HepG2 (cell line): ENCODE results near the gene FAM163B. TPM values are rescaled to one million over a fixed set of nuclear protein-coding genes. Genes with fewer than 3 reads are reported as not detected.

Experiments used
- ATAC-seq: fragments of 200-7000 bp; cut with Tn5 transposase; 3 replicates; pipeline ENCODE4 v1.9.1; 2020; ENCODE audit warnings: mild to moderate bottlenecking, moderate library complexity
- BruUV-seq: library from RNA; stranded (reverse); fragments of 400-500 nt; replicated peaks from 2 replicates; lab custom pipeline; 2021; lab: Mats Ljungman, UMichigan
- CTCF ChIA-PET: fragments of 300-600 bp; formaldehyde crosslinking; extraction: SDS; loops from one replicate; lab custom pipeline; 2021; ENCODE audit warnings: low total read pairs, inconsistent platforms, low intra/inter-chr PET ratio; lab: Yijun Ruan, JAX
- POLR2A ChIA-PET: fragments of 350-600 bp; sonication (Branson Sonifier 250); formaldehyde crosslinking; loops from one replicate; lab custom pipeline; 2020; ENCODE audit warnings: antibody characterized with exemption, inconsistent platforms; lab: Yijun Ruan, JAX
- DNase-seq: peaks from one replicate; pipeline ENCODE4 v3.0.0-alpha.2; 2015; ENCODE audit warnings: low spot score
- FAIRE-seq: peaks from 3 replicates; lab custom pipeline; 2011; peaks lifted over from hg19 to GRCh38; lab: Jason Lieb, UNC
- H2AFZ ChIP-seq: one replicate; pipeline ENCODE4 v1.6.1; 2011; ENCODE audit warnings: low read length, inconsistent platforms
- H3K27ac ChIP-seq: fragments of 300-600 bp; 3 replicates; pipeline ENCODE4 v1.8.0; 2011; ENCODE audit warnings: mixed run types, mild to moderate bottlenecking, mixed read lengths, low read length, inconsistent platforms; ENCODE audit not compliant: insufficient read depth; ENCODE audit errors: extremely low read length
- H3K27me3 ChIP-seq, 2 experiments: fragments of 200-600 bp in 1 of 2; 2 replicates in 1 of 2; 3 replicates in 1 of 2; pipeline versions ENCODE4 v1.6.0 to v1.8.0; 2011; ENCODE audit warnings: low read length in 2 of 2, mild to moderate bottlenecking in 2 of 2, moderate library complexity in 2 of 2, inconsistent platforms in 1 of 2; ENCODE audit not compliant: insufficient read depth in 2 of 2, control insufficient read depth in 1 of 2
- H3K36me3 ChIP-seq, 2 experiments: fragments of 200-600 bp in 1 of 2; replicated peaks in 1 of 2; 2 replicates in 1 of 2; 3 replicates in 1 of 2; pipeline versions ENCODE4 v1.5.1 to v1.8.0; 2011; ENCODE audit warnings: low read length in 2 of 2, inconsistent platforms in 1 of 2; ENCODE audit not compliant: insufficient read depth in 2 of 2, control insufficient read depth in 1 of 2
- H3K4me1 ChIP-seq: 2 replicates; pipeline ENCODE4 v1.5.1; 2012; ENCODE audit warnings: low read length, inconsistent platforms; ENCODE audit not compliant: insufficient read depth
- H3K4me2 ChIP-seq: 2 replicates; pipeline ENCODE4 v1.6.0; 2011; ENCODE audit warnings: low read depth, low read length, inconsistent platforms
- H3K4me3 ChIP-seq, 3 experiments: fragments of 200-600 bp in 1 of 3; sonication (generic), shearing (Covaris generic) in 1 of 3; replicated peaks in 1 of 3; 2 replicates each; pipeline ENCODE4 v1.5.1; 2011 to 2016; ENCODE audit warnings: low read length in 3 of 3, inconsistent platforms in 2 of 3, low read depth in 2 of 3, mild to moderate bottlenecking in 2 of 3, control low read depth in 1 of 3, mixed read lengths in 1 of 3; ENCODE audit not compliant: insufficient read depth in 1 of 3
- H3K79me2 ChIP-seq: one replicate; pipeline ENCODE4 v1.6.1; 2011; ENCODE audit warnings: low read length, inconsistent platforms; ENCODE audit not compliant: insufficient read depth
- H3K9ac ChIP-seq: 2 replicates; pipeline ENCODE4 v1.6.0; 2011; ENCODE audit warnings: mild to moderate bottlenecking, low read depth, low read length, inconsistent platforms; ENCODE audit not compliant: insufficient read depth
- H3K9me3 ChIP-seq: 2 replicates; pipeline ENCODE4 v1.5.1; 2012; ENCODE audit warnings: mild to moderate bottlenecking, low read length
- H4K20me1 ChIP-seq: 2 replicates; pipeline ENCODE4 v1.6.0; 2011; ENCODE audit warnings: inconsistent platforms, mild to moderate bottlenecking, low read length, moderate library complexity; ENCODE audit not compliant: insufficient read depth
- ARNTL ChIP-seq: sonication (generic); formaldehyde crosslinking; IDR thresholded peaks from 2 replicates; pipeline ENCODE4 v1.4.0; 2020; ENCODE audit warnings: mild to moderate bottlenecking, missing genetic modification reagents
- CTCF ChIP-seq: sonication (generic); formaldehyde crosslinking; IDR thresholded peaks from 2 replicates; pipeline ENCODE4 v1.5.0; 2020; ENCODE audit warnings: mild to moderate bottlenecking, missing genetic modification reagents, moderate library complexity
- SSRP1 ChIP-seq: IDR thresholded peaks from 2 replicates; pipeline ENCODE4 v1.6.1; 2016; ENCODE audit warnings: control low read depth
- TCF12 ChIP-seq, 2 experiments: fragments of 450-650 bp in 1 of 2; sonication (generic) in 1 of 2; formaldehyde crosslinking in 1 of 2; IDR thresholded peaks; 2 replicates each; pipeline versions ENCODE4 v1.6.1 to v1.8.0; 2017 to 2022; ENCODE audit warnings: antibody characterized with exemption in 1 of 2, mild to moderate bottlenecking in 1 of 2, missing genetic modification reagents in 1 of 2, moderate library complexity in 1 of 2
- TMF1 ChIP-seq: sonication (generic); formaldehyde crosslinking; IDR thresholded peaks from 2 replicates; pipeline ENCODE4 v1.8.1; 2022; ENCODE audit warnings: low read depth, missing genetic modification reagents
- XRCC5 ChIP-seq: fragments of 200-400 bp; formaldehyde crosslinking; optimal IDR thresholded peaks from 2 replicates; pipeline ENCODE3; 2017; ENCODE audit warnings: mild to moderate bottlenecking, low read length
- ZNF337 ChIP-seq: sonication (generic); formaldehyde crosslinking; IDR thresholded peaks from 2 replicates; pipeline ENCODE4 v1.5.1; 2020; ENCODE audit warnings: missing genetic modification reagents, low read depth, mild to moderate bottlenecking, borderline replicate concordance
- ZNF512 ChIP-seq: sonication (generic); formaldehyde crosslinking; IDR thresholded peaks from 2 replicates; pipeline ENCODE4 v1.4.0; 2020; ENCODE audit warnings: mild to moderate bottlenecking, missing genetic modification reagents
- ZNF616 ChIP-seq: sonication (generic); formaldehyde crosslinking; IDR thresholded peaks from 2 replicates; pipeline ENCODE4 v1.5.0; 2020; ENCODE audit warnings: low read depth, mild to moderate bottlenecking, missing genetic modification reagents
- WGBS: methylation state at CpG from one replicate; pipeline ENCODE4 v1.1.6; 2017; ENCODE audit warnings: low lambda C conversion rate; 5-methylcytosine and 5-hydroxymethylcytosine counted together
- in situ Hi-C: cut with HindIII; loops from 2 replicates; pipeline ENCODE4 v1.10.0; 2017; ENCODE audit warnings: low pct_unique_long_range_greater_than_20kb; ENCODE audit not compliant: extremely low pct_ligation_motif_present
- intact Hi-C: fragments of 100-400 bp; cut with micrococcal nuclease; formaldehyde crosslinking; loops from one replicate; pipeline ENCODE4 v1.10.0; 2022; ENCODE audit not compliant: unreplicated experiment
- polyA plus RNA-seq, 8 experiments: library from polyadenylated mRNA; depleted of rRNA in 3 of 8; stranded (reverse) in 7 of 8; unstranded in 1 of 8; fragments of >200 nt; fragmentation: Illumina TruSeq in 4 of 8; extraction: Trizol in 4 of 8; gene quantifications; 2 replicates each; pipeline versions ENCODE4 v1.2.1 to v1.2.3, GENCODE V29; 2011 to 2016; ENCODE audit warnings: low read depth in 4 of 8, missing spikeins in 1 of 8, mixed read lengths in 1 of 8; ENCODE audit not compliant: insufficient read depth in 1 of 8
- total RNA-seq, 5 experiments: library from RNA; depleted of rRNA; stranded (reverse); fragments of >200 nt; fragmentation: Illumina TruSeq; extraction: Trizol; gene quantifications; 2 replicates each; pipeline ENCODE4 v1.2.3, GENCODE V29; 2016; ENCODE audit warnings: low read depth in 1 of 5

The FAM163B gene
- total and polyA plus RNA-seq, 2 of the 13 experiments (the other 11 are each of a cell fraction or from before 2014, with no cell fraction given) = not detected

GRCh38 chr9:133603135-133603927 is 5.9 kb downstream of the FAM163B start:
- DNase-seq (no peak), ATAC-seq (peak; percentile 27; the same call in 2 of the 3 replicates), FAIRE-seq (no peak)
- H3K27me3 ChIP-seq = peaks cover 13 to 46% of the 10 kb centered on the region in 2 experiments
- in situ Hi-C loops (no loop called here), intact Hi-C loops (no loop called here)
- no peak overlapping the region for H3K4me3 ChIP-seq
- TF ChIP-seq CTCF = peak; percentile 17; the same call in 1 of the 2 replicates
- TF ChIP-seq SSRP1 (CRISPR knock-in tag) = no peak
- TF ChIP-seq XRCC5 = peak; percentile 24
- no peak overlapping the region for H3K27ac ChIP-seq
- WGBS = 48% methylated on average over 12 of the region's 14 CpGs
- POLR2A ChIA-PET = interaction anchor here (0.8 kb wide), 1 partner anchor 112 kb away, joined by 3 read pairs; no protein-coding TSS in a partner anchor
- no peaks in the 10 kb centered on the region for H3K4me1 ChIP-seq
- no TSS peak for BruUV-seq
- 0 out of 2 replicates have a peak, but pooled peaks cover 7% of the 10 kb centered on the region for H4K20me1 ChIP-seq
- H3K79me2 ChIP-seq = no peaks in the 10 kb centered on the region
- no peak overlapping the region for H3K4me2 ChIP-seq
- CTCF ChIA-PET = no interaction called here
- 0 out of 2 replicates have a peak, but pooled peaks cover 1% of the 10 kb centered on the region for H3K9me3 ChIP-seq
- H2AFZ ChIP-seq = no peak overlapping the region
- no peak overlapping the region for H3K9ac ChIP-seq
- H3K36me3 ChIP-seq = no peaks in the 10 kb centered on the region

GRCh38 chr9:133602277-133602676 is 6.9 kb downstream of the FAM163B start:
- Histone ChIP-seq H4K20me1 (0 out of 2 replicates have a peak, but pooled peaks cover 7% of the 10 kb centered on the region), H3K9me3 (peaks cover 12% of the 10 kb centered on the region), H3K79me2 (no peaks in the 10 kb centered on the region), H3K4me1 (no peaks in the 10 kb centered on the region)
- 43% methylated on average over 10 of the region's 10 CpGs for WGBS
- CTCF ChIA-PET = no interaction called here
- POLR2A ChIA-PET = no interaction called here
- ATAC-seq = no peak
- in situ Hi-C loops = no loop called here
- TF ChIP-seq TCF12 (IDR thresholded peaks at IDR 0.05) (no peak), TCF12 (CRISPR knock-in tag; IDR thresholded peaks at IDR 0.05) (no peak), ZNF337 (CRISPR knock-in tag) (no peak), TMF1 (CRISPR knock-in tag) (no peak), ZNF512 (no peak), ZNF616 (CRISPR knock-in tag) (no peak), ARNTL (CRISPR knock-in tag) (no peak)
- TF ChIP-seq, all 625 proteins: peak for 0
- FAIRE-seq (no peak), DNase-seq (no peak)
- Histone ChIP-seq H3K27me3 (peaks cover 10 to 35% of the 10 kb centered on the region in 2 experiments; a peak in 4 of 5 replicates), H3K36me3 (no peaks in the 10 kb centered on the region), H2AFZ (no peak overlapping the region), H3K4me2 (no peak overlapping the region), H3K27ac (no peak overlapping the region), H3K9ac (no peak overlapping the region), H3K4me3 (no peak overlapping the region)
- BruUV-seq = no TSS peak
- intact Hi-C loops = no loop called here
